Measurements from ENCODE around the gene TCF25.

TCF25 gene

GRCh38 chr16:89897204-89897603 is 23.8 kb downstream of the TCF25 start:
- H3K4me1 ChIP-seq (ENCODE audit: control insufficient read depth in 1 of 2, insufficient read depth in 1 of 2, low read depth in 1 of 2, low read length in 1 of 2), result no peaks in the 10 kb centered on the region
- peaks cover 91% of the 10 kb centered on the region for H3K36me3 ChIP-seq
- no peak overlapping the region for H3K27ac ChIP-seq
- no peak overlapping the region for H3K4me3 ChIP-seq (ENCODE audit: low read depth in 1 of 2, low read length in 1 of 2)
- H3K9me3 ChIP-seq, result no peaks in the 10 kb centered on the region
- no peaks in the 10 kb centered on the region for H3K27me3 ChIP-seq
- TF ChIP-seq CTCF (IDR thresholded peaks at IDR 0.05), result no peak

GRCh38 chr16:89898201-89898967 is 25.0 kb downstream of the TCF25 start:
- Histone ChIP-seq H3K27ac (no peak overlapping the region), H3K4me3 (ENCODE audit: low read depth in 1 of 2, low read length in 1 of 2) (no peak overlapping the region), H3K9me3 (no peaks in the 10 kb centered on the region), H3K4me1 (ENCODE audit: control insufficient read depth in 1 of 2, insufficient read depth in 1 of 2, low read depth in 1 of 2, low read length in 1 of 2) (no peaks in the 10 kb centered on the region), H3K36me3 (peaks cover 89% of the 10 kb centered on the region), H3K27me3 (no peaks in the 10 kb centered on the region)
- no peak for TF ChIP-seq CTCF (IDR thresholded peaks at IDR 0.05)

- no peaks in the 10 kb centered on the region for H3K4me1 ChIP-seq (ENCODE audit: control insufficient read depth in 1 of 2, insufficient read depth in 1 of 2, low read depth in 1 of 2, low read length in 1 of 2)
- no peaks in the 10 kb centered on the region for H3K27me3 ChIP-seq
- TF ChIP-seq CTCF (IDR thresholded peaks at IDR 0.05), result no peak
- no peak overlapping the region for H3K4me3 ChIP-seq (ENCODE audit: low read depth in 1 of 2, low read length in 1 of 2)
- H3K9me3 ChIP-seq, result no peaks in the 10 kb centered on the region
- H3K27ac ChIP-seq, result no peak overlapping the region
- peaks cover 89% of the 10 kb centered on the region for H3K36me3 ChIP-seq
Observed at GRCh38 chr16:89899879-89900481, 26.6 kb downstream of the TCF25 start.

- H3K36me3 ChIP-seq, result peaks cover 89% of the 10 kb centered on the region
- TF ChIP-seq CTCF (IDR thresholded peaks at IDR 0.05), result no peak
- no peak overlapping the region for H3K27ac ChIP-seq
- no peak overlapping the region for H3K4me3 ChIP-seq (ENCODE audit: low read depth in 1 of 2, low read length in 1 of 2)
- H3K27me3 ChIP-seq, result no peaks in the 10 kb centered on the region
- H3K9me3 ChIP-seq, result no peaks in the 10 kb centered on the region
- no peaks in the 10 kb centered on the region for H3K4me1 ChIP-seq (ENCODE audit: control insufficient read depth in 1 of 2, insufficient read depth in 1 of 2, low read depth in 1 of 2, low read length in 1 of 2)
Observed at GRCh38 chr16:89900885-89901284, 27.5 kb downstream of the TCF25 start.

GRCh38 chr16:89902980-89903379 is 29.6 kb downstream of the TCF25 start:
- H3K4me3 ChIP-seq (ENCODE audit: low read depth in 1 of 2, low read length in 1 of 2), result no peak overlapping the region
- no peaks in the 10 kb centered on the region for H3K27me3 ChIP-seq
- no peak for TF ChIP-seq CTCF (IDR thresholded peaks at IDR 0.05)
- peaks cover 89% of the 10 kb centered on the region for H3K36me3 ChIP-seq
- no peak overlapping the region for H3K27ac ChIP-seq
- H3K9me3 ChIP-seq, result no peaks in the 10 kb centered on the region
- H3K4me1 ChIP-seq (ENCODE audit: control insufficient read depth in 1 of 2, insufficient read depth in 1 of 2, low read depth in 1 of 2, low read length in 1 of 2), result no peaks in the 10 kb centered on the region

Data from neutrophil (primary cell).